Hepatocyte (in vitro differentiated cells): ENCODE measurements around the gene PNPLA7. TPM values are rescaled to one million over a fixed set of nuclear protein-coding genes. Genes with fewer than 3 reads are reported as not detected.

ENCODE experiments used
- DNase-seq: peaks from one replicate; pipeline ENCODE4 v3.0.0-alpha.2; 2016; ENCODE audit warnings: low spot score
- H2AFZ ChIP-seq: fragments of 200-600 bp; sonication (generic); 2 replicates; pipeline ENCODE4 v1.6.0; 2016; ENCODE audit warnings: antibody characterized with exemption, mild to moderate bottlenecking
- H3K27ac ChIP-seq: fragments of 200-600 bp; sonication (generic); 2 replicates; pipeline ENCODE4 v1.5.1; 2016; ENCODE audit warnings: mild to moderate bottlenecking
- H3K27me3 ChIP-seq: fragments of 200-600 bp; sonication (generic); 2 replicates; pipeline ENCODE4 v1.6.1; 2016
- H3K36me3 ChIP-seq: fragments of 200-600 bp; sonication (generic); replicated peaks from 2 replicates; pipeline ENCODE4 v1.5.1; 2016; ENCODE audit warnings: low read depth; ENCODE audit not compliant: insufficient read depth
- H3K4me1 ChIP-seq: fragments of 200-600 bp; sonication (generic); 2 replicates; pipeline ENCODE4 v1.5.1; 2016; ENCODE audit warnings: mild to moderate bottlenecking, moderate library complexity; ENCODE audit not compliant: insufficient read depth
- H3K4me2 ChIP-seq: fragments of 200-600 bp; sonication (generic); 2 replicates; pipeline ENCODE4 v1.6.0; 2016
- H3K4me3 ChIP-seq: fragments of 200-600 bp; sonication (generic); 2 replicates; pipeline ENCODE4 v1.5.1; 2016; ENCODE audit warnings: mild to moderate bottlenecking
- H3K79me2 ChIP-seq: fragments of 200-600 bp; sonication (generic); 2 replicates; pipeline ENCODE4 v1.6.0; 2017; ENCODE audit warnings: mild to moderate bottlenecking
- H3K9me2 ChIP-seq: fragments of 200-600 bp; sonication (generic); replicated peaks from 2 replicates; pipeline ENCODE4 v1.6.0; 2017; ENCODE audit warnings: mild to moderate bottlenecking; ENCODE audit not compliant: insufficient read depth
- H3K9me3 ChIP-seq: fragments of 200-600 bp; sonication (generic); 2 replicates; pipeline ENCODE4 v1.5.1; 2016; ENCODE audit warnings: low read depth, mild to moderate bottlenecking
- H4K20me1 ChIP-seq: fragments of 200-600 bp; sonication (generic); 2 replicates; pipeline ENCODE4 v1.6.0; 2016; ENCODE audit warnings: mild to moderate bottlenecking; ENCODE audit not compliant: insufficient read depth, poor library complexity, severe bottlenecking
- EZH2 ChIP-seq: fragments of 200-600 bp; sonication (generic); IDR thresholded peaks from 2 replicates; pipeline ENCODE4 v1.6.1; 2016; ENCODE audit warnings: antibody characterized with exemption, mild to moderate bottlenecking, borderline replicate concordance
- EZH2phosphoT487 ChIP-seq: fragments of 200-600 bp; sonication (generic); IDR thresholded peaks from one replicate; pipeline ENCODE4 v1.6.1; 2018; ENCODE audit warnings: antibody characterized with exemption, mild to moderate bottlenecking, low read depth, moderate library complexity; ENCODE audit not compliant: unreplicated experiment, severe bottlenecking
- WGBS: methylation state at CpG from one replicate; pipeline ENCODE4 v1.1.6; 2016; ENCODE audit warnings: low lambda C conversion rate; ENCODE audit errors: missing lambda C conversion rate; 5-methylcytosine and 5-hydroxymethylcytosine counted together
- polyA plus RNA-seq: library from polyadenylated mRNA; unstranded; fragments of >200 nt; fragmentation: Nextera tagmentation; extraction: Ambion mirVana; gene quantifications from 2 replicates; pipeline ENCODE4 v1.2.1, GENCODE V29; 2016
- total RNA-seq: library from RNA; depleted of rRNA; stranded (reverse); fragments of >200 nt; gene quantifications from 2 replicates; pipeline ENCODE4 v1.2.3, GENCODE V29; 2014
- TF ChIP-seq, protein P1 (sequence below): fragments of 200-600 bp; sonication (generic); IDR thresholded peaks from 2 replicates; pipeline ENCODE4 v1.5.1; 2016; ENCODE audit warnings: antibody characterized with exemption, mild to moderate bottlenecking; ENCODE audit not compliant: poor library complexity

PNPLA7 gene
- total and polyA plus RNA-seq, 2 experiments from 2014 or later: 0.62 to 0.77 TPM

DNA sequence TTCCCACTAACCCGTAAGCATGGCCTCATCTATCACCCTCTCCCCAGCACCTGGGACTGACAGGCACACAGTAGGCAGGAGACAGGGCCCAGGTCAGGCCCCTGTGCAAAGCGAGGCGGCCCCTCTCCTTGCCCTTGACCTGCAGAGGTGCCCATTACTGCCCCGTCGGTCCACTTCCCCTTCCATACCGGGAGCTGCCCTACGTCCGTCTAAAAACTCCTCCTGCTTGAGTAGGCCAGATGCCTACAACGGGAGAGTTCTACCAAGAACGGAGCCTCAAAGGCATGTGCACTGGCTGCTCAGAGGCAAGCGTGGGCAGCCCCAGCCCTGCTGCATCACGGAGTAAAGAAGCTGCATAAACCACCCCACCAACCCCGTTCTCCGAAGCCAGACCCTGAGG is 33.1 kb upstream of the PNPLA7 start:
- no peak for DNase-seq
- Histone ChIP-seq H3K79me2 (peaks cover 17% of the 10 kb centered on the region), H4K20me1 (peaks cover under 1% of the 10 kb centered on the region)

DNA sequence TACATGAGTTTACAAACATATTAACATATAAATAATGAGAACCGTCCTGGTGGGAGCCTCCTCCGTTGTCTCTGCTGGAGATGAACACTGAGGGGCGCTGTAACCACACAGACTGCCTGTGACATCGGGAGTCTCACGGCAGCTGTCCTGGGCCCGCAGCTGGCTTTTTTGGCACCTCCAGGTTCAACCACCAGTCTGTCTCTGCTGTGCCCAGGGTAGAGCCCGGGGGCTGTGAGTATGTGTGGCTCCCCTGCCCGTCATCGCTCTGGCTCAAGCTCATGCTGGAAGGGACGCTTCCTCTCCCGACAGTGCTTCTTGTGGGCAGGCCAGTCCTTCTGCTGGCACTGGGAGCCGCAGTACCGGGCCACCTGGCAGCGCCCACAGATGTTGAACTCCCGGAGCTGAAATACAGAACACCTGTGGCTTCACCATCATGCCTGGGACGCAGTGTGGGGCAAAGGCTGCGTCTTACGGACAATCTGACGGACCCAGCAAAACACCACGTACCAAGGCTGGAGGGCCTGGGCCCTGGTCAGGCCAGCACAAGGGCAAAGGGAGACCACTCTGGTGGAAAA is 32.2 kb upstream of the PNPLA7 start:
- Histone ChIP-seq H4K20me1 (no peaks in the 10 kb centered on the region), H3K4me2 (no peak overlapping the region), H3K4me1 (peaks cover 9% of the 10 kb centered on the region), H3K36me3 (no peaks in the 10 kb centered on the region), H3K9me2 (no peaks in the 10 kb centered on the region), H2AFZ (no peak overlapping the region), H3K4me3 (no peak overlapping the region), H3K27me3 (no peaks in the 10 kb centered on the region), H3K9me3 (no peaks in the 10 kb centered on the region), H3K27ac (no peak overlapping the region), H3K79me2 (peaks cover 18% of the 10 kb centered on the region)
- no peak for DNase-seq
- 92% methylated on average over 20 of the region's 20 CpGs for WGBS
- TF ChIP-seq, protein P1, sequence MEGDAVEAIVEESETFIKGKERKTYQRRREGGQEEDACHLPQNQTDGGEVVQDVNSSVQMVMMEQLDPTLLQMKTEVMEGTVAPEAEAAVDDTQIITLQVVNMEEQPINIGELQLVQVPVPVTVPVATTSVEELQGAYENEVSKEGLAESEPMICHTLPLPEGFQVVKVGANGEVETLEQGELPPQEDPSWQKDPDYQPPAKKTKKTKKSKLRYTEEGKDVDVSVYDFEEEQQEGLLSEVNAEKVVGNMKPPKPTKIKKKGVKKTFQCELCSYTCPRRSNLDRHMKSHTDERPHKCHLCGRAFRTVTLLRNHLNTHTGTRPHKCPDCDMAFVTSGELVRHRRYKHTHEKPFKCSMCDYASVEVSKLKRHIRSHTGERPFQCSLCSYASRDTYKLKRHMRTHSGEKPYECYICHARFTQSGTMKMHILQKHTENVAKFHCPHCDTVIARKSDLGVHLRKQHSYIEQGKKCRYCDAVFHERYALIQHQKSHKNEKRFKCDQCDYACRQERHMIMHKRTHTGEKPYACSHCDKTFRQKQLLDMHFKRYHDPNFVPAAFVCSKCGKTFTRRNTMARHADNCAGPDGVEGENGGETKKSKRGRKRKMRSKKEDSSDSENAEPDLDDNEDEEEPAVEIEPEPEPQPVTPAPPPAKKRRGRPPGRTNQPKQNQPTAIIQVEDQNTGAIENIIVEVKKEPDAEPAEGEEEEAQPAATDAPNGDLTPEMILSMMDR: peak; percentile 29
- no peak for TF ChIP-seq EZH2

More for the DNA sequence above, 33.1 kb upstream of the PNPLA7 start:
- no peak overlapping the region for H2AFZ ChIP-seq
- H3K27me3 ChIP-seq: no peaks in the 10 kb centered on the region
- H3K4me2 ChIP-seq: no peak overlapping the region
- WGBS: 89% methylated on average over 14 of the region's 14 CpGs
- H3K36me3 ChIP-seq: no peaks in the 10 kb centered on the region
- H3K4me3 ChIP-seq: no peak overlapping the region
- H3K9me2 ChIP-seq: no peaks in the 10 kb centered on the region
- H3K27ac ChIP-seq: no peak overlapping the region
- H3K4me1 ChIP-seq: peaks cover 4% of the 10 kb centered on the region
- H3K9me3 ChIP-seq: no peaks in the 10 kb centered on the region
- TF ChIP-seq, protein P1: no peak
- no peak for TF ChIP-seq EZH2
- no peak for TF ChIP-seq EZH2phosphoT487

DNA sequence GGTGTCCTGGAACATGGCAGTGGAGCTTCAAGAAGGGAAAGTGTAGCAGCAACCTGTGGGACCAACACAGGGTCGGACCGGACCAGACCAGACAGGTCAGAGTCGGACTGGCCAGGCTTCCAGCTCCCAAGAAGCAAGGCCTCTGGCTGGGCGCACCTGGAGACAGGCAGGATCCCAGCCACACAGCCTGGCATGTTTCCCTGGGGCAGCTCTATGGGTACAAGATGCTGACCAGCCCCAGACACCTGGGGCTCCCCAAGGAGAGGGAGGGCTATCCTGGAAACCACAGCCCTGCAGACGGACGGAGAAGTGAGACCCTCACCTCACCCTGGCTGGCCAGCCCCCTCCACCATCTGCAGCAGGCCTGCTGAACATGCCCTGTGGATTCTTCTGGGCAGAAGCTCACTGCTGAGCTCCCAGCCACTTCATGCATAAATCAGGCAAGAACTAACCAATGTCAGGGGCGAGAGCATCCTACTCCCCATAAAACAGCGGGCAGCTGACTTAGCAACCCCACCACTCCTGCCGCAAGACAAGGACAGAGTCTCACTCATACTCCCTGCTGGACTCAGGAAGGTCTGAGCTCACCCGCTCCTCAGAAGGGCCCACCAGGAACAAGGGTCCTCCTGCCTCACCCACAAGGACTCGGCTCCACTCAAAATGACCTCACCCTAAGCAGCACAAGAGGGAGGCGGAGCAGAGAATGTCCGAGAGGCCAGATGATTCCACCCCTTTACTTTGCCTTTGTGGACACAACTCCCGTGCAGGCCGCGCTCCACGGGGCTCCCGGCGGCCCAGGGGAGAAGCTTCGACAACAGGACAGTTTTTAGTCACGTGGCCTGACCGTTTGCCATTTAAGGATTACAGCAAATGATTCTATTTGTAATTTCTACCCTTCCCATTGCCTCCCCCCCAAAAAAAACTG is 31.4 kb upstream of the PNPLA7 start:
- WGBS: 95% methylated on average over 22 of the region's 22 CpGs
- no peaks in the 10 kb centered on the region for H4K20me1 ChIP-seq

More for the DNA sequence above, 31.4 kb upstream of the PNPLA7 start:
- H3K9me3 ChIP-seq: no peaks in the 10 kb centered on the region
- DNase-seq: no peak
- no peak overlapping the region for H3K27ac ChIP-seq
- H3K4me1 ChIP-seq: peaks cover 15% of the 10 kb centered on the region
- H3K4me3 ChIP-seq: no peak overlapping the region
- H3K4me2 ChIP-seq: no peak overlapping the region
- H3K27me3 ChIP-seq: no peaks in the 10 kb centered on the region
- no peak for TF ChIP-seq EZH2phosphoT487
- TF ChIP-seq EZH2: no peak
- TF ChIP-seq, protein P1: no peak
- H3K79me2 ChIP-seq: peaks cover 19% of the 10 kb centered on the region
- no peaks in the 10 kb centered on the region for H3K9me2 ChIP-seq
- no peak overlapping the region for H2AFZ ChIP-seq
- no peaks in the 10 kb centered on the region for H3K36me3 ChIP-seq
